HepG2 (cell line): ENCODE data around the gene ARL16. TPM values are rescaled to one million over a fixed set of nuclear protein-coding genes. Genes with fewer than 3 reads are reported as not detected.

Experiments
- AKAP8 ChIP-seq: sonication (generic); formaldehyde crosslinking; IDR thresholded peaks from 2 replicates; pipeline ENCODE4 v1.5.1; 2020; ENCODE audit warnings: mild to moderate bottlenecking, missing genetic modification reagents
- BCL6 ChIP-seq: IDR thresholded peaks from 2 replicates; pipeline ENCODE4 v1.6.1; 2016; ENCODE audit warnings: missing genetic modification reagents, missing compliant biosample characterization
- MATR3 ChIP-seq: sonication (generic); formaldehyde crosslinking; IDR thresholded peaks from 2 replicates; pipeline ENCODE4 v1.4.0; 2020; ENCODE audit warnings: missing genetic modification reagents
- MLLT10 ChIP-seq: sonication (generic); formaldehyde crosslinking; IDR thresholded peaks from 2 replicates; pipeline ENCODE4 v1.4.0; 2020; ENCODE audit warnings: missing genetic modification reagents
- PAF1 ChIP-seq: IDR thresholded peaks from 2 replicates; pipeline ENCODE4 v1.6.1; 2016; ENCODE audit warnings: missing genetic modification reagents, missing compliant biosample characterization
- POLR2AphosphoS2 ChIP-seq: IDR thresholded peaks from 2 replicates; pipeline ENCODE4 v1.6.1; 2011; ENCODE audit warnings: low read depth, low read length, improper control_type of control experiment
- PTBP1 ChIP-seq: fragments of 200-400 bp; formaldehyde crosslinking; IDR thresholded peaks from 2 replicates; pipeline ENCODE4 v1.6.1; 2018; ENCODE audit warnings: low read length, low read depth; ENCODE audit not compliant: poor library complexity, severe bottlenecking
- RAD21 ChIP-seq: fragments of 450-650 bp; formaldehyde crosslinking; IDR thresholded peaks from 2 replicates; pipeline ENCODE4 v1.5.0; 2020; ENCODE audit warnings: mild to moderate bottlenecking
- RFXAP ChIP-seq: sonication (generic); formaldehyde crosslinking; IDR thresholded peaks from 2 replicates; pipeline ENCODE4 v1.4.0; 2020; ENCODE audit warnings: missing genetic modification reagents, borderline replicate concordance
- TSC22D2 ChIP-seq: sonication (generic); formaldehyde crosslinking; IDR thresholded peaks from 2 replicates; pipeline ENCODE4 v1.5.1; 2020; ENCODE audit warnings: missing genetic modification reagents, mild to moderate bottlenecking, borderline replicate concordance
- ZFP36L2 ChIP-seq: sonication (generic); formaldehyde crosslinking; IDR thresholded peaks from 2 replicates; pipeline ENCODE4 v1.4.0; 2020; ENCODE audit warnings: missing genetic modification reagents
- ZNF12 ChIP-seq: sonication (generic); formaldehyde crosslinking; IDR thresholded peaks from 2 replicates; pipeline ENCODE4 v1.5.0; 2020; ENCODE audit warnings: missing genetic modification reagents
- ZNF121 ChIP-seq: sonication (generic); formaldehyde crosslinking; IDR thresholded peaks from 2 replicates; pipeline ENCODE4 v1.5.0; 2020; ENCODE audit warnings: mild to moderate bottlenecking, missing genetic modification reagents
- ZNF160 ChIP-seq: sonication (generic); formaldehyde crosslinking; IDR thresholded peaks from 2 replicates; pipeline ENCODE4 v1.8.0; 2022; ENCODE audit warnings: mild to moderate bottlenecking, inconsistent platforms, missing genetic modification reagents
- ZNF260 ChIP-seq: sonication (generic); formaldehyde crosslinking; IDR thresholded peaks from 2 replicates; pipeline ENCODE4 v1.4.0; 2020; ENCODE audit warnings: missing genetic modification reagents, low read depth, mild to moderate bottlenecking, borderline replicate concordance
- ZNF501 ChIP-seq: sonication (generic); formaldehyde crosslinking; IDR thresholded peaks from 2 replicates; pipeline ENCODE4 v1.5.1; 2020; ENCODE audit warnings: mild to moderate bottlenecking, moderate library complexity, missing genetic modification reagents
- ZNF672 ChIP-seq: sonication (generic); formaldehyde crosslinking; IDR thresholded peaks from 2 replicates; pipeline ENCODE4 v1.8.1; 2022; ENCODE audit warnings: missing genetic modification reagents
- ZSCAN25 ChIP-seq: sonication (generic); formaldehyde crosslinking; IDR thresholded peaks from 2 replicates; pipeline ENCODE4 v1.8.0; 2022; ENCODE audit warnings: mild to moderate bottlenecking, missing genetic modification reagents
- polyA plus RNA-seq, 8 experiments: library from polyadenylated mRNA; depleted of rRNA in 3 of 8; stranded (reverse) in 7 of 8; unstranded in 1 of 8; fragments of >200 nt; fragmentation: Illumina TruSeq in 4 of 8; extraction: Trizol in 4 of 8; gene quantifications; 2 replicates each; pipeline versions ENCODE4 v1.2.1 to v1.2.3, GENCODE V29; 2011 to 2016; ENCODE audit warnings: low read depth in 4 of 8, missing spikeins in 1 of 8, mixed read lengths in 1 of 8; ENCODE audit not compliant: insufficient read depth in 1 of 8
- total RNA-seq, 5 experiments: library from RNA; depleted of rRNA; stranded (reverse); fragments of >200 nt; fragmentation: Illumina TruSeq; extraction: Trizol; gene quantifications; 2 replicates each; pipeline ENCODE4 v1.2.3, GENCODE V29; 2016; ENCODE audit warnings: low read depth in 1 of 5
- TF ChIP-seq, protein P1 (sequence below): IDR thresholded peaks from 2 replicates; pipeline ENCODE4 v1.6.1; 2012; ENCODE audit warnings: low read length, improper control_type of control experiment
- TF ChIP-seq, protein P2 (sequence below): sonication (generic); formaldehyde crosslinking; IDR thresholded peaks from 2 replicates; pipeline ENCODE4 v1.4.0; 2020; ENCODE audit warnings: missing genetic modification reagents, borderline replicate concordance
- TF ChIP-seq, protein P3 (sequence below): sonication (generic); formaldehyde crosslinking; IDR thresholded peaks from 2 replicates; pipeline ENCODE4 v1.4.0; 2020; ENCODE audit warnings: missing genetic modification reagents

The ARL16 gene
- total and polyA plus RNA-seq, 2 of the 13 experiments (the other 11 are each of a cell fraction or from before 2014, with no cell fraction given) = 20.8 to 30.8 TPM

DNA sequence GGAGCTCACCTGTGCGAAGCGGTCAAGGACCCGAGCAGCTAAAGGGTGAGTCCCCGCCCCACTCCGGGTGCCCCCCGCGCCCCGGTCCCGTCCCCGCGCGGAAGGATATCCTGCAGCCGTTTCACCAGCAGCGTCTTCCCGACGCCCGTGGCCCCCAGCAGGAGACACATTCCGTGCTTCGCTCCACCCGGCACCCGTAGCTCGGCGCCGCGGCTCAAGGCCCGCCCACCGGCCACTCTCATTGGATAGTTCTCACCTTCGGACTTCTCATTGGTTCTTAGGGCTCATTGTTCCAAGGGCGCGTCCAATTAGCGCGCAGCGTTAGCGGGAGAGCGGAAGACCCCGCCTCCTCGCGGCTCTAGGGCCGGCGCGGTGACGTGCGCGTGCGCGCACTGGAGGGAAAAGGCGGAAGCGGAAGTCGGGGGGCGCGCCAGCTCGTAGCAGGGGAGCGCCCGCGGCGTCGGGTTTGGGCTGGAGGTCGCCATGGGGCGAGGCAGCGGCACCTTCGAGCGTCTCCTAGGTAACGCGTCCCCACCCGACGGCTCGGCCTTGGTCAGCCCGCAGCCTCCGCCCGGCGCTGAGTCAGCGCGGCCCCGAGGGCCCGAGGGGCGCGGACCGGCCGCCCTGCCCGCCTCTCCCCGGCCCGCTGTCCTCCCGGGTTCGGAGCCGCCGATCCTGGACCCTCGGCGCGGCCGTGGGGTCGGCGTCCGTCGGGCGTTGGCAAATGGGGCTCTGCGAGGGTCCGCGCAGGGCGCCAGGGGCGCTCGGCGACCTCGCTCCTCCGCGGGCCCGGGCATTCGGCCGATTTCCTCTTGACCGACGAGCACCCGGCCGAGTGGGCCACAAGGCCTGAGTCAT lies at the start of gene ARL16, which contains the start of gene HGS (continued):
- TF ChIP-seq, protein P1, sequence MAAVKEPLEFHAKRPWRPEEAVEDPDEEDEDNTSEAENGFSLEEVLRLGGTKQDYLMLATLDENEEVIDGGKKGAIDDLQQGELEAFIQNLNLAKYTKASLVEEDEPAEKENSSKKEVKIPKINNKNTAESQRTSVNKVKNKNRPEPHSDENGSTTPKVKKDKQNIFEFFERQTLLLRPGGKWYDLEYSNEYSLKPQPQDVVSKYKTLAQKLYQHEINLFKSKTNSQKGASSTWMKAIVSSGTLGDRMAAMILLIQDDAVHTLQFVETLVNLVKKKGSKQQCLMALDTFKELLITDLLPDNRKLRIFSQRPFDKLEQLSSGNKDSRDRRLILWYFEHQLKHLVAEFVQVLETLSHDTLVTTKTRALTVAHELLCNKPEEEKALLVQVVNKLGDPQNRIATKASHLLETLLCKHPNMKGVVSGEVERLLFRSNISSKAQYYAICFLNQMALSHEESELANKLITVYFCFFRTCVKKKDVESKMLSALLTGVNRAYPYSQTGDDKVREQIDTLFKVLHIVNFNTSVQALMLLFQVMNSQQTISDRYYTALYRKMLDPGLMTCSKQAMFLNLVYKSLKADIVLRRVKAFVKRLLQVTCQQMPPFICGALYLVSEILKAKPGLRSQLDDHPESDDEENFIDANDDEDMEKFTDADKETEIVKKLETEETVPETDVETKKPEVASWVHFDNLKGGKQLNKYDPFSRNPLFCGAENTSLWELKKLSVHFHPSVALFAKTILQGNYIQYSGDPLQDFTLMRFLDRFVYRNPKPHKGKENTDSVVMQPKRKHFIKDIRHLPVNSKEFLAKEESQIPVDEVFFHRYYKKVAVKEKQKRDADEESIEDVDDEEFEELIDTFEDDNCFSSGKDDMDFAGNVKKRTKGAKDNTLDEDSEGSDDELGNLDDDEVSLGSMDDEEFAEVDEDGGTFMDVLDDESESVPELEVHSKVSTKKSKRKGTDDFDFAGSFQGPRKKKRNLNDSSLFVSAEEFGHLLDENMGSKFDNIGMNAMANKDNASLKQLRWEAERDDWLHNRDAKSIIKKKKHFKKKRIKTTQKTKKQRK = no peak
- TF ChIP-seq RFXAP (CRISPR knock-in tag) = peak; percentile 68
- TF ChIP-seq BCL6 (CRISPR knock-in tag) = peak; percentile 52
- no peak for TF ChIP-seq MATR3 (CRISPR knock-in tag)
- TF ChIP-seq ZNF12 = no peak
- no peak for TF ChIP-seq ZNF160
- TF ChIP-seq, protein P2, sequence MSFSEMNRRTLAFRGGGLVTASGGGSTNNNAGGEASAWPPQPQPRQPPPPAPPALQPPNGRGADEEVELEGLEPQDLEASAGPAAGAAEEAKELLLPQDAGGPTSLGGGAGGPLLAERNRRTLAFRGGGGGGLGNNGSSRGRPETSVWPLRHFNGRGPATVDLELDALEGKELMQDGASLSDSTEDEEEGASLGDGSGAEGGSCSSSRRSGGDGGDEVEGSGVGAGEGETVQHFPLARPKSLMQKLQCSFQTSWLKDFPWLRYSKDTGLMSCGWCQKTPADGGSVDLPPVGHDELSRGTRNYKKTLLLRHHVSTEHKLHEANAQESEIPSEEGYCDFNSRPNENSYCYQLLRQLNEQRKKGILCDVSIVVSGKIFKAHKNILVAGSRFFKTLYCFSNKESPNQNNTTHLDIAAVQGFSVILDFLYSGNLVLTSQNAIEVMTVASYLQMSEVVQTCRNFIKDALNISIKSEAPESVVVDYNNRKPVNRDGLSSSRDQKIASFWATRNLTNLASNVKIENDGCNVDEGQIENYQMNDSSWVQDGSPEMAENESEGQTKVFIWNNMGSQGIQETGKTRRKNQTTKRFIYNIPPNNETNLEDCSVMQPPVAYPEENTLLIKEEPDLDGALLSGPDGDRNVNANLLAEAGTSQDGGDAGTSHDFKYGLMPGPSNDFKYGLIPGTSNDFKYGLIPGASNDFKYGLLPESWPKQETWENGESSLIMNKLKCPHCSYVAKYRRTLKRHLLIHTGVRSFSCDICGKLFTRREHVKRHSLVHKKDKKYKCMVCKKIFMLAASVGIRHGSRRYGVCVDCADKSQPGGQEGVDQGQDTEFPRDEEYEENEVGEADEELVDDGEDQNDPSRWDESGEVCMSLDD = peak; percentile 41; the same call in 1 of the 2 replicates
- no peak for TF ChIP-seq ZNF672
- no peak; the same call in 1 of the 2 replicates for TF ChIP-seq ZFP36L2 (CRISPR knock-in tag)
- no peak for TF ChIP-seq PTBP1
- peak; percentile 69; the same call in 1 of the 2 replicates for TF ChIP-seq ZSCAN25 (CRISPR knock-in tag)
- TF ChIP-seq ZNF121 = no peak
- no peak for TF ChIP-seq ZNF260 (CRISPR knock-in tag)
- no peak for TF ChIP-seq POLR2AphosphoS2
- no peak for TF ChIP-seq AKAP8
- TF ChIP-seq TSC22D2 (CRISPR knock-in tag) = 0 out of 2 replicates have a peak, but pooled peaks have one; percentile 17
- peak; percentile 64 for TF ChIP-seq RAD21 (CRISPR knock-in tag)
- TF ChIP-seq ZNF501 (CRISPR knock-in tag) = peak; percentile 84
- TF ChIP-seq MLLT10 (CRISPR knock-in tag) = no peak
- TF ChIP-seq, protein P3, sequence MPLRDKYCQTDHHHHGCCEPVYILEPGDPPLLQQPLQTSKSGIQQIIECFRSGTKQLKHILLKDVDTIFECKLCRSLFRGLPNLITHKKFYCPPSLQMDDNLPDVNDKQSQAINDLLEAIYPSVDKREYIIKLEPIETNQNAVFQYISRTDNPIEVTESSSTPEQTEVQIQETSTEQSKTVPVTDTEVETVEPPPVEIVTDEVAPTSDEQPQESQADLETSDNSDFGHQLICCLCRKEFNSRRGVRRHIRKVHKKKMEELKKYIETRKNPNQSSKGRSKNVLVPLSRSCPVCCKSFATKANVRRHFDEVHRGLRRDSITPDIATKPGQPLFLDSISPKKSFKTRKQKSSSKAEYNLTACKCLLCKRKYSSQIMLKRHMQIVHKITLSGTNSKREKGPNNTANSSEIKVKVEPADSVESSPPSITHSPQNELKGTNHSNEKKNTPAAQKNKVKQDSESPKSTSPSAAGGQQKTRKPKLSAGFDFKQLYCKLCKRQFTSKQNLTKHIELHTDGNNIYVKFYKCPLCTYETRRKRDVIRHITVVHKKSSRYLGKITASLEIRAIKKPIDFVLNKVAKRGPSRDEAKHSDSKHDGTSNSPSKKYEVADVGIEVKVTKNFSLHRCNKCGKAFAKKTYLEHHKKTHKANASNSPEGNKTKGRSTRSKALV = no peak
- no peak for TF ChIP-seq PAF1 (CRISPR knock-in tag)
